Measurements from ENCODE around the gene BOK. TPM values are rescaled to one million over a fixed set of nuclear protein-coding genes. Genes with fewer than 3 reads are reported as not detected.
"Not testable (repeated sequence)": the region's sequence is repeated elsewhere in the genome, so short reads cannot be mapped to it uniquely, and the experiment has no call there.

BOK gene
- polyA plus RNA-seq, 3 donors, result 0.05 TPM; not detected in 2

GRCh38 chr2:241564596-241565410 lies 6.3 kb downstream of the BOK start:
- no peak overlapping the region for H3K9ac ChIP-seq (ENCODE audit: insufficient read depth, low read length, poor library complexity, severe bottlenecking)
- H3K4me1 ChIP-seq (ENCODE audit: control insufficient read depth in 1 of 2, insufficient read depth in 2 of 2, low read length in 2 of 2), result no peaks in the 10 kb centered on the region
- H2AFZ ChIP-seq (ENCODE audit: insufficient read depth, low read depth, low read length, poor library complexity, severe bottlenecking), result no peak overlapping the region
- H3K36me3 ChIP-seq (replicated peaks in 1 of 2; ENCODE audit: control insufficient read depth in 1 of 2, insufficient read depth in 2 of 2, low read length in 2 of 2), result no peaks in the 10 kb centered on the region
- Mint-ChIP-seq H3K4me3 (no peak overlapping the region), H3K27ac (no peak overlapping the region), H3K4me1 (no peaks in the 10 kb centered on the region), H3K9me3 (peaks cover 0 to 3% (median 0%) of the 10 kb centered on the region in 7 donors), H3K36me3 (no peaks in the 10 kb centered on the region), H3K27me3 (ENCODE audit: low read depth in 3 of 3) (peaks cover 9 to 17% (median 14%) of the 10 kb centered on the region in 3 donors)
- WGBS (ENCODE audit: insufficient coverage), result 87% methylated on average over 29 of the region's 36 CpGs
- TF ChIP-seq, protein P1, sequence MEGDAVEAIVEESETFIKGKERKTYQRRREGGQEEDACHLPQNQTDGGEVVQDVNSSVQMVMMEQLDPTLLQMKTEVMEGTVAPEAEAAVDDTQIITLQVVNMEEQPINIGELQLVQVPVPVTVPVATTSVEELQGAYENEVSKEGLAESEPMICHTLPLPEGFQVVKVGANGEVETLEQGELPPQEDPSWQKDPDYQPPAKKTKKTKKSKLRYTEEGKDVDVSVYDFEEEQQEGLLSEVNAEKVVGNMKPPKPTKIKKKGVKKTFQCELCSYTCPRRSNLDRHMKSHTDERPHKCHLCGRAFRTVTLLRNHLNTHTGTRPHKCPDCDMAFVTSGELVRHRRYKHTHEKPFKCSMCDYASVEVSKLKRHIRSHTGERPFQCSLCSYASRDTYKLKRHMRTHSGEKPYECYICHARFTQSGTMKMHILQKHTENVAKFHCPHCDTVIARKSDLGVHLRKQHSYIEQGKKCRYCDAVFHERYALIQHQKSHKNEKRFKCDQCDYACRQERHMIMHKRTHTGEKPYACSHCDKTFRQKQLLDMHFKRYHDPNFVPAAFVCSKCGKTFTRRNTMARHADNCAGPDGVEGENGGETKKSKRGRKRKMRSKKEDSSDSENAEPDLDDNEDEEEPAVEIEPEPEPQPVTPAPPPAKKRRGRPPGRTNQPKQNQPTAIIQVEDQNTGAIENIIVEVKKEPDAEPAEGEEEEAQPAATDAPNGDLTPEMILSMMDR (IDR thresholded peaks at IDR 0.05), result no peak
- H3K4me2 ChIP-seq (replicated peaks; ENCODE audit: extremely low read depth, low read length, poor library complexity, severe bottlenecking), result no peak overlapping the region
- H3K79me2 ChIP-seq (ENCODE audit: insufficient read depth, low read length), result no peaks in the 10 kb centered on the region
- H3K4me3 ChIP-seq (replicated peaks in 1 of 3; ENCODE audit: low read depth in 2 of 3, low read length in 3 of 3), result no peak overlapping the region
- H4K20me1 ChIP-seq (ENCODE audit: insufficient read depth, low read length), result no peaks in the 10 kb centered on the region
- intact Hi-C loops (cut with micrococcal nuclease), result no loop called here
- DNase-seq, result no peak
- peaks cover 0 to 12% of the 10 kb centered on the region in 2 donors for H3K27me3 ChIP-seq (ENCODE audit: control insufficient read depth in 2 of 2, insufficient read depth in 2 of 2, low read length in 2 of 2)
- no peak overlapping the region for H3K27ac ChIP-seq (ENCODE audit: low read depth in 1 of 2, low read length in 2 of 2)
- no peaks in the 10 kb centered on the region for H3K9me3 ChIP-seq (replicated peaks in 1 of 2; ENCODE audit: control insufficient read depth in 1 of 2, insufficient read depth in 1 of 2, low read length in 2 of 2)

- intact Hi-C loops (cut with micrococcal nuclease), result no loop called here
- Histone ChIP-seq H4K20me1 (ENCODE audit: insufficient read depth, low read length) (no peaks in the 10 kb centered on the region), H3K79me2 (ENCODE audit: insufficient read depth, low read length) (no peaks in the 10 kb centered on the region), H3K4me3 (replicated peaks in 1 of 3; ENCODE audit: low read depth in 2 of 3, low read length in 3 of 3) (no peak overlapping the region), H3K9me3 (replicated peaks in 1 of 2; ENCODE audit: control insufficient read depth in 1 of 2, insufficient read depth in 1 of 2, low read length in 2 of 2) (no peaks in the 10 kb centered on the region), H3K27me3 (ENCODE audit: control insufficient read depth in 2 of 2, insufficient read depth in 2 of 2, low read length in 2 of 2) (peaks cover 0 to 6% of the 10 kb centered on the region in 2 donors), H2AFZ (ENCODE audit: insufficient read depth, low read depth, low read length, poor library complexity, severe bottlenecking) (no peak overlapping the region), H3K4me1 (ENCODE audit: control insufficient read depth in 1 of 2, insufficient read depth in 2 of 2, low read length in 2 of 2) (no peaks in the 10 kb centered on the region), H3K9ac (ENCODE audit: insufficient read depth, low read length, poor library complexity, severe bottlenecking) (no peak overlapping the region), H3K4me2 (replicated peaks; ENCODE audit: extremely low read depth, low read length, poor library complexity, severe bottlenecking) (no peak overlapping the region), H3K27ac (ENCODE audit: low read depth in 1 of 2, low read length in 2 of 2) (no peak overlapping the region), H3K36me3 (replicated peaks in 1 of 2; ENCODE audit: control insufficient read depth in 1 of 2, insufficient read depth in 2 of 2, low read length in 2 of 2) (no peaks in the 10 kb centered on the region)
- DNase-seq, result no peak
- peaks cover 0 to 3% (median 0%) of the 10 kb centered on the region in 7 donors for H3K9me3 Mint-ChIP-seq
- H3K4me1 Mint-ChIP-seq, result no peaks in the 10 kb centered on the region
- H3K27me3 Mint-ChIP-seq (ENCODE audit: low read depth in 3 of 3), result peaks cover 3 to 11% (median 8%) of the 10 kb centered on the region in 3 donors
- TF ChIP-seq, protein P1 (IDR thresholded peaks at IDR 0.05), result no peak
- H3K4me3 Mint-ChIP-seq, result no peak overlapping the region
- no peaks in the 10 kb centered on the region for H3K36me3 Mint-ChIP-seq
- WGBS (ENCODE audit: insufficient coverage), result 89% methylated on average over 9 of the region's 10 CpGs
- no peak overlapping the region for H3K27ac Mint-ChIP-seq
Measured at GRCh38 chr2:241565411-241565810, 6.9 kb downstream of the BOK start.

GRCh38 chr2:241566021-241566420 lies 7.5 kb downstream of the BOK start:
- H3K9me3 ChIP-seq (replicated peaks in 1 of 2; ENCODE audit: control insufficient read depth in 1 of 2, insufficient read depth in 1 of 2, low read length in 2 of 2); H3K36me3 ChIP-seq (replicated peaks in 1 of 2; ENCODE audit: control insufficient read depth in 1 of 2, insufficient read depth in 2 of 2, low read length in 2 of 2); H3K4me1 Mint-ChIP-seq; H3K4me2 ChIP-seq (replicated peaks; ENCODE audit: extremely low read depth, low read length, poor library complexity, severe bottlenecking); H4K20me1 ChIP-seq (ENCODE audit: insufficient read depth, low read length); H3K4me3 Mint-ChIP-seq; H3K27ac ChIP-seq (ENCODE audit: low read depth in 1 of 2, low read length in 2 of 2); H3K79me2 ChIP-seq (ENCODE audit: insufficient read depth, low read length); H2AFZ ChIP-seq (ENCODE audit: insufficient read depth, low read depth, low read length, poor library complexity, severe bottlenecking); H3K36me3 Mint-ChIP-seq; H3K27ac Mint-ChIP-seq; H3K27me3 ChIP-seq (ENCODE audit: control insufficient read depth in 2 of 2, insufficient read depth in 2 of 2, low read length in 2 of 2); H3K9me3 Mint-ChIP-seq; H3K27me3 Mint-ChIP-seq (ENCODE audit: low read depth in 3 of 3); H3K4me3 ChIP-seq (replicated peaks in 1 of 3; ENCODE audit: low read depth in 2 of 3, low read length in 3 of 3); H3K9ac ChIP-seq (ENCODE audit: insufficient read depth, low read length, poor library complexity, severe bottlenecking); intact Hi-C loops (cut with micrococcal nuclease); H3K4me1 ChIP-seq (ENCODE audit: control insufficient read depth in 1 of 2, insufficient read depth in 2 of 2, low read length in 2 of 2); DNase-seq: not testable (repeated sequence)
- WGBS (ENCODE audit: insufficient coverage), result 94% methylated on average over 5 of the region's 11 CpGs
